ENCODE results near the gene GRK5.

DNA sequence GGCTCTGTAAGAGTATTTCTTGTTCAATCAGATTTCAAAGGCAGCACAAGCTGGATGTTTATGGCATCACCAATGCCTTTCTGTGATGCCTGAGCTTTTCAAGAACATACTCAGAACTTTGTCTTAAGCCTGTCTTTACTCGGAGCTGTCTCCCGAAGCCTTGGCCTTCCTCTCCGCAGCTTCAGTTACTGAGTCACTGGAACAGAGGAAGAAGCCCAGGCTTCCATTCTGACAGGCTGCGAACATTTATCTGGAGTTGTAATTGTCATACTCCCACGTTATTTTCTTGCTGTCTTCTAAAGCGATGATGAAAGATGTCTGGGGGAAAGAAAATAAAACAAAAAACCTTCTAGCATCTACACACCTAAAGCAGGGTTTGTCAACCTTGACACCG, 43.9 kb downstream of the GRK5 start:
- TF ChIP-seq, protein P1, sequence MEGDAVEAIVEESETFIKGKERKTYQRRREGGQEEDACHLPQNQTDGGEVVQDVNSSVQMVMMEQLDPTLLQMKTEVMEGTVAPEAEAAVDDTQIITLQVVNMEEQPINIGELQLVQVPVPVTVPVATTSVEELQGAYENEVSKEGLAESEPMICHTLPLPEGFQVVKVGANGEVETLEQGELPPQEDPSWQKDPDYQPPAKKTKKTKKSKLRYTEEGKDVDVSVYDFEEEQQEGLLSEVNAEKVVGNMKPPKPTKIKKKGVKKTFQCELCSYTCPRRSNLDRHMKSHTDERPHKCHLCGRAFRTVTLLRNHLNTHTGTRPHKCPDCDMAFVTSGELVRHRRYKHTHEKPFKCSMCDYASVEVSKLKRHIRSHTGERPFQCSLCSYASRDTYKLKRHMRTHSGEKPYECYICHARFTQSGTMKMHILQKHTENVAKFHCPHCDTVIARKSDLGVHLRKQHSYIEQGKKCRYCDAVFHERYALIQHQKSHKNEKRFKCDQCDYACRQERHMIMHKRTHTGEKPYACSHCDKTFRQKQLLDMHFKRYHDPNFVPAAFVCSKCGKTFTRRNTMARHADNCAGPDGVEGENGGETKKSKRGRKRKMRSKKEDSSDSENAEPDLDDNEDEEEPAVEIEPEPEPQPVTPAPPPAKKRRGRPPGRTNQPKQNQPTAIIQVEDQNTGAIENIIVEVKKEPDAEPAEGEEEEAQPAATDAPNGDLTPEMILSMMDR (IDR thresholded peaks at IDR 0.05; ENCODE audit: insufficient read depth, low read length, poor library complexity, severe bottlenecking): no peak
- no peak for TF ChIP-seq EZH2phosphoT487 (conservative IDR thresholded peaks at IDR 0.05; ENCODE audit: low read length)
